Measurements from ENCODE around the gene ERVH48-1.
"Not testable (repeated sequence)": the region's sequence is repeated elsewhere in the genome, so short reads cannot be mapped to it uniquely, and the experiment has no call there.

The ERVH48-1 gene

DNA sequence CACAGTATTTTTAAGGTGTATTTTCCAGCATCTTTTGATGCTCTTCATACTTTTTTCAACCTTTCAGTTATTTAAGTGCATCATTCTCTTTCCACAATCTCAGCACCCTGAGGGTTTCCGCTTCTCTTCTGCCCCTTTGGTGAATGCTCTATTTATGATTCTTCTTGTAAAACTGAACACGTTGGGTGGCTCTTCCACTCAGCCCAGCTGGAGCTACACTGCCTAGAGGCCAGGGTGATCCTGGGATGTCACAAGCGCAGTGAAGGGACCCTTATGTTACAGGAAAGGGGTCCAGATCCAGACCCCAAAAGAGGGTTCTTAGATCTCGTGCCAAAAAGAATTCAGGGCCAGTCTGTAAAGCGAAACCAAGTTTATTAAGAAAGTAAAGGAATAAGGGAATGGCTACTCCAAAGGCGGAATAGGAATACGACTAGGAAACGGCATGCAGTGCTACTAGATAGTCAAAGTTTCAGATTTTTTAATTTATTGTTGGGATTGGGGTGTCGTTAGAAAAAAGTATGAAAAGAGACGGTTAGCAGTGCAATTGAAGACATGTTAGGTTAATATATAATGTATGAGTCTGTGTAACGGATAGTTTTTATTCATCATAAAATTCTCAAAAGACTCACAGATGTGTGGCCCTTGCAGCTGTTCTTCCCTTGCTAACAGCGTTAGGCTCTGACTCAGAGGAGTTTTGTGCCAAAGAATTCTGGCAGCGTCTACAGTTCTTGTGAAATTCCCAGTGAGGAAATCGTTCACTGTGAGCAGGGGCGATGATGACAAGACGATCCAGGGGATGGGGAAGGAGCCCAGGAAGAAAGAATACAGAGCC, 14.4 kb upstream of the ERVH48-1 start:
- DNase-seq (ENCODE audit: low spot score), result peak; percentile 87

DNA sequence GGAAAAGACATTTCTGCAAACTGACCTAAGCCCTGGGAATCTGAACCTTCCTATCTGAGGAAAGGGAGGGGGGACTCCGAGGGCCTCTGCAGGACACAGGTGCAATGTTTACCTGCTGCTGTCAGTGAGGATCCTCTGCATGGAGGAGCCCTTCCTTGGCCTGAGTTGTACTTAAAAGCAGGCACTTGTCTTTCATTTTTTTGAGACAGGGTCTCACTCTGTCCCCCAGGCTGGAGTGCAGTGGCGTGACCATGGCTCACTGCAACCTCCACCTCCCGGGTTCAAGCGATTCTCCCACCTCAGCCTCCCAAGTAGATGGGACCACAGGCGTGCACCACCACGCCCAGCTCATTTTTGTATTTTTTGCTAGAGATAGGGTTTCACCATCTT, 13.2 kb upstream of the ERVH48-1 start:
- not testable (repeated sequence) for DNase-seq (ENCODE audit: low spot score)

DNA sequence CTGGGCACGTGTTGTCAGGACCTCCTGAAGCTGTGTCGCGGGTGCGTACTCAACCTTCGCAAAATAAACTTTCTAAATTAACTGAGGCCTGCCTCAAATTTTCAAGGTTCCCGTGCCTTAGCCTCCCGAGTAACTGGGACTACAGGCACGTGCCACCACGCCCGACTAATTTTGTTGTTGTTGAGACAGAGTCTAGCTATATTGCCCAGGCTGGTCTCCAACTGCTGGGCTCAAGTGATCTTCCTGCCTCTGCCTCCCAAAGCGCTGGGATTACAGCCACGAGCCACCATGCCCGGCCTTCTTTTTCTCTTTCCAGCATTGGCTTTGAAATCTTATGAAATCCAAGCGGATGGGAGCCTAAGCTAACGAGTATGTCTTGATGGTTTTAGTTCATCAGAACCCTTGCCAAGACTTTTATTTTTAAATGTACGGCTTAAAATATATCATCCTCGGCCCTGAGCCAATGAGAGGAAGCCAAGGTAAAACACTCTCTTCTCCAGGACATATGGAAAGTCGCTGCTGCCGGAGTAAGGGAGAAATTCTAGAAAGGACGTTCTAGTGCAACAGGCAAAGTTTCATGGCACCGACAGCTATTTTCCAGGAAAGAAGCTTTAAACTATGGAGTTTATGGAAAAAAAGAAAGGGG, 12.7 kb upstream of the ERVH48-1 start:
- no peak for DNase-seq (ENCODE audit: low spot score)

DNA sequence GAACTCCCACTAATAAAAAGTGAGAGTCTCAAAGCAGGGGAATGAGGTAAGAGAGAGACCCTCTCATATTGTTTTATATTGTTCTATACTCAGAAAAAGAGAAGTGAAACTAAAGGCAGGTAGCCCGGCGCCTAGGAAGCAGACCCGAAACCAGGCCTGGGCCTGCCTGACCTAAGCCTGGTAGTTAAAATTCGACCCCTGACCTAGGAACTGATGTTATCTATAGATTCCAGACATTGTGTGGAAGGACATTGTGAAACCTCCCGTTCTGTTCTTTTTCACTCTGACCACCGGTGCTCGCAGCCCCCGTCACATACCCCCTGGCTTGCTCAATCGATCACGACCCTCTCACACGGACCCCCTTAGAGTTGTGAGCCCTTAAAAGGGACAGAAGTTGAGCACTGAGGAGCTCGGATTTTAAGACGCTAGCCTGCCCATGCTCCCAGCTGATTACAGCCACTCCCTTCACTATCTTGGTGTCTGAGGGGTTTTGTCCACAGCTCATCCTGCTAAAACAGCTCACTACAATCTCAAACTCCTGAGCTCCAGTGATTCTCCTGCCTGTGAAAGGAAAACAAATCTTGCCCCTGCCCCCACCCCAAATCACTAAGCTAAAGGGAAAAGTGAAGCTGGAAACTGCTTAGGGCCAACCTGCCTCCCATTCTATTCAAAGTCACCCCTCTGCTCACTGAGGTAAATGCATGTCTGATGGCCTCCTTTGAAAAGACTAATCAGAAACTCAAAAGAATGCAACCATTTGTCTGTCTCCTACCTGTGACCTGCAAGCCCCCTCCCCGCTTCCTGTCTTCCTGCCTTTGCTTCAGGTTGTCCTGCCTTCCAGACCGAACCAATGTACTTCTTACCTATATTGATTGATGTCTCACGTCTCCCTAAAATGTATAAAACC, 11.9 kb upstream of the ERVH48-1 start:
- DNase-seq (ENCODE audit: low spot score), result not testable (repeated sequence)

DNA sequence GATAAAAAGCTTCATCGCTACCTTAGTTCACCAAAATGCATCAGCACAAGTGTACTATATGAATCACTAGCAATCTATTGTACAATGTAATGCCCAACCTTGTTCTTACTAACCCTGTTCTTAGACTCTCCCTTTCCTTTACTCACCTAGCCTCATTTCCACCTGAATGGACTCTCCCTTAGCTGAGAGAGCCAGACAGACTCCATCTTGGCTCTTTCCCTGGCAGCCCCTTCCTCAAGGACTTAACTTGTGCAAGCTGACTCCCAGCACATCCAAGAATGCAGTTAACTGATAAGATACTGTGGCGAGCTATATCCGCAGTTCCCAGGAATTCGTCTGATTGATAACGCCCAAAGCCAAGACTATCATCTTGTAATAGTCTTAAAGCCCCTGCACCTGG, 10.9 kb upstream of the ERVH48-1 start:
- not testable (repeated sequence) for DNase-seq (ENCODE audit: low spot score)

DNA sequence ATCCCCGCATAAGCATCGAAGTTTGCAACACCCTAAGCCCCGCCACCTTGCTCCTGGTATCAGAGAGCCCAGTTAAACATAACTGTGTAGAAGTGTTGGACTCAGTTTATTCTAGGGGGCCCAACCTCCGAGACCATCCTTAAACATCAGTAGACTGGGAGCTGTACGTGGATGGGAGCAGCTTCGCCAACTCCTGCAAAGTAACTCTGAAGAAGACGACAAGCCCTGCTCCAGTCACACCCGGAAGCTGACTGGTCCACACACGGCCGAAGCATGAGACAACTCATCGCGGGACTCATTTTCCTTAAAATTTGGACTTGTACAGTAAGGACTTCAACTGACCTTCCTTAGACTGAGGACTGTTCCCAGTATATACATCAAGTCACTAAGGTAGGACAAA, 8.5 kb upstream of the ERVH48-1 start:
- DNase-seq (ENCODE audit: low spot score), result not testable (repeated sequence)

DNA sequence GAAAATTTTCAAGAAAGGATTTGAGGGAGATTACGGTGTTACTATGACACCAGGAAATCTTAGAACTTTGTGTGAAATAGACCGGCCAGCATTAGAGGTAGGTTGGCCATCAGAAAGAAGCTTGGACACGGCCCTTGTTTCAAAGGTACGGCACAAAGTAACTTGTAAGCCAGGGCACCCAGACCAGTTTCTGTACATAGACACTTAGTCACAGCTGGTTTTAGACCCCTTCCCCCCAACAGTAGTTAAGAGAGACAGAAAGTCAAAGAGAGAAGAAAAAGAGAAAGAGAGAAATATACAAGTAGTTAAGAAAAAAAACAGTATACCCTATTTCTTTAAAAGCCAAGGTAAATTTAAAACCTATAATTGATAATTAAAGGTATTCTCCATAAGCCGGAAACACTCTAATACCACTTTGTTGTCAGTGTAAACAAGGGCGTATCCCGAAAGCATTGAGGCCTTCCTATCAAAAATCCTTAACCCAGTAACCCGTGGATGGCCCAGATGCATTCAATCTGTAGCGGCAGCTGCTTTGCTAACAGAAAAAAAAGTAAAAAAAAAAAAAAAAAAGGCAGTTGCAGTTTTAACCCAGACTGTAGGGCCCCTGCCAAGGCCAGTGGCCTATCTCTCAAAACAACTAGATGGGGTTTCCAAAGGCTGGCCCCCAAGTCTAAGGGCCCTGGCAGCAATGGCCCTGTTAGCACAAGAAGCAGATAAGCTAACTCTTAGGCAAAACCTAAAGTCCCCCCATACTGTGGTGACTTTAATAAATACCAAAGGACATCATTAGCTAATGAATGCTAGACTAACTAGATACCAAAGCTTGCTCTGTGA, 7.9 kb upstream of the ERVH48-1 start:
- DNase-seq (ENCODE audit: low spot score), result not testable (repeated sequence)

DNA sequence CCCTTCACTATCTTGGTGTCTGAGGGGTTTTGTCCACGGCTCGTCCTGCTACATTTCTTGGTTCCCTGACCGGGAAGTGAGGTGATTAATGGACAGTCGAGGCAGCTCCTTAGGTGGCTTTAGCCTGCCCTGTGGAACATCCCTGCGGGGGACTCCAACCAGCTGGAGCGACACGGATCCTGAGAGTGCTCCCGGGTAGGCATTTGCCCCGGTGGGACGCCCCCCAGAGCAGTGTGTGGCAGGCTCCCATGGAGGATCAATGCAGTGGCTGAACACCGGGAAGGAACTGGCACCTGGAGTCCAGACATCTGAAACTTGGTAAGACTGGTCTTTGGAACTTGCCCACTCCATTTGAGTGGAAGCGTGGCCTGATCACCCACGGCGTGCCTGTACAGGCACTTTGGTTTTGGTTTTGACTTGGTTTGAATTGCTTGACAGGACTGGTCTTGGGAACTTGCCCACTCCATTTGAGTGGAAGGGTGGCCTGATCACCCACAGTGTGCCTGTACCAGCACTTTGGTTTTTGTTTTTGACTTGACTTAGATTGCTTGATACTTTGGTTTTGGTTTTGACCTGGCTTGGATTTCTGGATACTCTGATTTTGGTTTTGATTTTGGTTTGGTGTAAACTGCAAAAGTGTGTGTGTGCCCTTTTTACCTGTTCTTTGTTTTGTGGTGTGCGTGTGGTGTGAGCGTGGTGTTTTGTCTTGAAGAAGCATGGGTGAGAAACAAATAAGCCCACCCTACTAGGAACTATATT, 7.1 kb upstream of the ERVH48-1 start:
- DNase-seq (ENCODE audit: low spot score), result not testable (repeated sequence)

DNA sequence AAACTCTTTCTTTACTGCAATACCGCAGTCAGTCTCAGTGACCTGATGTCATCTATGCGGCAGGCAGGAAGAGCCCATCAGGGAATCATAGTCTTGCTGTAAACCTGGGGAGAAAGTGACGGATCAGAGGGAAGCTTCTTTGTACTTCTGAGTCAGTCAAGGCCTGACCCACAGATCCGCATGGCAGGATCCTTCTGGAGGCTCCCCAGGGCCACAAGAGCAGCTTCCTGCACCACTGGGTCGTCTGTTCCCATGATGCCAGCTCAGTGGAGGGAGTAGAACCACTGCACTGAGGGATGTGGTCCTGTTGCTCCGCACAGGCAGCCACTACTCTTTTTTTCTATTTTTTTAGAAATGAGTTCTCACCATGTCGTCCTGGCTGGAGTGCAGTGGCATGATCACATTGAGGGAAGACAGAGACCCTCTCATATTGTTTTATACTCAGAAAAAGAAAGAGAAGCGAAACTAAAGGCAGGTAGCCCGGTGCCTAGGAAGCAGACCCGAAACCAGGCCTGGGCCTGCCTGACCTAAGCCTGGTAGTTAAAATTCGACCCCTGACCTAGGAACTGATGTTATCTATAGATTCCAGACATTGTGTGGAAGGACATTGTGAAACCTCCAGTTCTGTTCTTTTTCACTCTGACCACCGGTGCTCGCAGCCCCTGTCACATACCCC, 6.3 kb upstream of the ERVH48-1 start:
- no peak for DNase-seq (ENCODE audit: low spot score)

DNA sequence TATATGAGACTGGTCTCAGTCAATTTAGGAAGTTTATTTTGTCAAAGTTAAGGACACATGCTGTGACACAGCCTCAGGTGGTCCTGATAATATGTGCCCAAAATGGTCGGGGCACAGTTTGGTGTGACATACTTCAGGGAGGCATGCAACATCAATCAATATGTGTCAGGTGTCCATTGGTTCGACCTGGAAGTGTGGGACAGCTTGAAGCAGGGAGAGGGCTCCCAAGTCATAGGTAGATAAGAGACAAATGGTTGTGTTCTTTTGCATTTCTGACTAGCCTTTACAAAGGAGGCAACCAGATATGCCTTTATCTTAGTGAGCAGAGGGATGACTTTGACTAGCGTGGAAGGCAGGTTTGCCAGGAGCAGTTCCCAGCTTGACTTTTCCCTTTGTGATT, 4.5 kb upstream of the ERVH48-1 start:
- DNase-seq (ENCODE audit: low spot score), result no peak

DNA sequence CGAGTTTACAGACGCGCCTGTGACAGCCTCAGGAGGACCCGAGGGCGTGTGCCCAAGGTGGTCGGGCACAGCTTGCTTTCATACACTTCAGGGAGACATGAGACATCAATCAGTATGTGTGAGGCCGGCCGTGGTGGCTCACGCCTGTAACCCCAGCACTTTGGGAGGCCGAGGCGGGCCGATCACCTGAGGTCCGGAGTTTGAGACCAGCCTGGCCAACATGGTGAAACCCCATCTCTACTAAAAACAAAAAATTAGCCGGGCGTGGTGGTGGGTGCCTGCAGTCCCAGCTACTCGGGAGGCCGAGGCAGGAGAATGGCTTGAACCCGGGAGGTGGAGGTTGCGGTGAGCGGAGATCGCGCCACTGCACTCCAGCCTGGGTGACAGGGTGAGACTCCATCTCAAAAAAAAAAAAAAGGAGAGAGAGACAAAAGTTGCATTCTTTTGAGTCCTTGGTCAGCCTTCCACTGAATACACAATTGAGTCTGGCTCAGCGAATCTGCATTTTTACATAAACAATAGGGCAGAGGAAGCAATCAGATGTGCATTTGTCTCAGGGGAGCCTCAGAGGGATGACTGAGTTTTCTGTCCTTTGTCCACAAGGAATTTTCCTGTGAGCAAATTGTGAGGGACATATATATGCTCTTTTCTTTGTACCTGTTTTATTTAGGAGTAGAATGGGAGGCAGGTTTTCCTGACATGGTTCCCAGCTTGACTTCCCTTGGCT, 2.2 kb upstream of the ERVH48-1 start:
- DNase-seq (ENCODE audit: low spot score), result not testable (repeated sequence)

DNA sequence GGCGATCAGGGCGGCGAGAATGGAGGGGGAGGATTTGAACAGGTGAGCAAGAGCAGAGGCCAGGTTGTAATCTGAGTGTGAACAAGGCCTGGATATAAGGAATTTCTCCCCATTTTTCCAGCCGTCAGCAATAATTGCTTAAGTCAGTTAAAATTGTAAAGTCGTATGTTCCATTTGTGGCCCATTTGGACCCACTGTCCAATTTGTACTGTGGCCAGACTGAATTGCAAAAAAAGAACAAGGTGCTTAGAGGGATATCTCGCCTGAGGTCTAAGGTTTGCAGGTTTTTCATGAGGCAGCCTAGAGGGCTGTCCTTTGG, 1.0 kb downstream of the ERVH48-1 start:
- DNase-seq (ENCODE audit: low spot score), result no peak

DNA sequence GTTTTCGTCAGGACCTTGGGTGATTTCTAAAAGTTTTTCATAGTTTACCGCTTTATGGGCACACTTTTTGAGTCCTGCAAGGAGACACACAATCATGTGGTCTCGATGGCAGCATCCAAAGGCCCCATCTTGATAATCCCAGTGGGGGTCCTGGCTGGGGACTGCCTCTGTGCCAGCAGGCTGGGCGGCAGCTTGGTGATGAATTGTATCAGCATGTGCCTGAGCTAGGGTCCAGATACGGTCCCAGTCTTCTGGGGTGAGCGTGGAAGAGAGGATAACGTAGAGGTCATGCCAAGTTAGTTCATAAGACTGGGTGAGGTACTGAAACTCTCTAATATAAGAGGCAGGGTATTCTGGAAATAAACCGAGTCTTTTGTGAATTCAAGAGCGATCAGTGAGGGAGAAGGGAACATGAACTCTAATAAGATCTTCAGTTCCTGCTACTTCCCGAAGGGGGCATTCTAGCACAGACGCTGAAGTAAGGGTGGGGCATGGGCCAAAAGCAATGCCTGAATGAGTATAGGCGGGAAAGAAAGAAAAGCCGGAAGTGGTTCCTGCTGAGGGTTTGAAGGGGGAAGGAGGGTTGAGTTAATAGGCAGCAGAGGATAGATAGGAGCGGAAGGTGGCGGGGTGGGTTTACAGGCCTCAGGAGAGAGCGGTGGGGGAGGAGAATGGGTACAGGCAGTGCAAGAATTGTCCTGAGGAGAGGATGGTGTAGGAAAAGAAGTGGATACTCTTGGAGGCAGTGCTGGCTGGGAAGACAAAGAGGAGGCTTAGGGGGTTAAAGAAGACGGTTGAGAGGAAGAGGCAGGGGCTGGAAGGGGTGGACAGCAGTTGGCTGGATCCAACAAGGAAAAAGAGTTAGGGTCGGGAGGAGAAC, 1.6 kb downstream of the ERVH48-1 start:
- peak; percentile 78 for DNase-seq (ENCODE audit: low spot score)

DNA sequence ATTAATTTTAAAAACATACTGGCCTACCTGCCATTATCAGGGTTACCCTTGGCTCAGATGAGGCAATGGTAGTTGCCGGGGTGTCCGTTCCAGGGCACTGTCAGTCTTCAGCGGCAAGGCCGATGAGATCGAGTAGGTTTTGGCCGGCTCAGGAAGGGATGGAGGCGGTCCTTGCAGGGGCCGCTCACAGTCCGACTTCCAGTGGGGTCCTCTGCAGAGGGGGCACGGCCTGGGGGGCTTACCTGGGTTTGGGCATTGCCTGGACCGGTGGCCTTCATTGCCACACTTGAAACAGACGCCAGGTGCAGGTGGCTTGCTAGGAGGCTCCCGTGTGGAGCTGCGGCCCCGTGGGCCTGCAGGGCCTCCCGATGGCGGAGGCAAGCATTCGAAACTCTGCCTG, 2.5 kb downstream of the ERVH48-1 start:
- DNase-seq (ENCODE audit: low spot score), result no peak

DNA sequence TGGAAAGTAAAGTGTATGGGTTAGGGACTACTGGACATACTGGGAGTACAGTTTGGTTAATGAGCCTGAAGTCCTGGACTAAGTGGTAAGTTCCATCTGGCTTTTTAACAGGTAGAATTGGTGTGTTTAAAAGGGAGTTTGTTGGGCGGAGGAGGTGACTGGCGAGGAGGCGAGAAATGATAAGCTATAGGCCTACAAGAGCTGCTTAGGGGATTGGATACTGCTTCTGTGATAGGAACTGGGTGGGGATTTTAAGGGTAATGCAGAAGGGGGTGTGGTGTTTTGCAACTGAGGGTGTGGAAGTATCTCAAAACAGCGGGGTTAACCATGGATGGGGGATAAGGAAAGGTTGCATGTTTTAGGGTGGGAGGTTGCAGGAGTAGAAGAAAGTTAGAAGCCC, 3.5 kb downstream of the ERVH48-1 start:
- no peak for DNase-seq (ENCODE audit: low spot score)

DNA sequence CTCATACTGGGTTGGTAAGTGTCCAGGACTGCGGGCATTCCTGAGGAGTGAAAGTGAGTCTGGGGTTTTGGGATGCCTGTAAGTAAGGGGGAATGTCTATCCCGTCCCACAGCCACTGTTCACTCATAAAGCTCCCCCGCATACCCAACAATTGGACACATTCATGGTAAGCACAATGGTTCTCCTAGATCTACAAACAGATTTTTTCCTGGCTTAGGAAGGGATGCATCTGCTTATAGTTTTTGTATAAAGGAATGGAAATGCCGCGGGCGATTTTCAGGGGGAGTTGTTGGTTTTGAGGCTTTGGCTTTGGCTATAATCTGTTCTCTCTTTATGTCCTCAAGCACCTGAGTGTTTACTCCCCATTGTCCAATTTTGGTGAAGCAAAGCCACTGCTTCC, 7.1 kb downstream of the ERVH48-1 start:
- no peak for DNase-seq (ENCODE audit: low spot score)

DNA sequence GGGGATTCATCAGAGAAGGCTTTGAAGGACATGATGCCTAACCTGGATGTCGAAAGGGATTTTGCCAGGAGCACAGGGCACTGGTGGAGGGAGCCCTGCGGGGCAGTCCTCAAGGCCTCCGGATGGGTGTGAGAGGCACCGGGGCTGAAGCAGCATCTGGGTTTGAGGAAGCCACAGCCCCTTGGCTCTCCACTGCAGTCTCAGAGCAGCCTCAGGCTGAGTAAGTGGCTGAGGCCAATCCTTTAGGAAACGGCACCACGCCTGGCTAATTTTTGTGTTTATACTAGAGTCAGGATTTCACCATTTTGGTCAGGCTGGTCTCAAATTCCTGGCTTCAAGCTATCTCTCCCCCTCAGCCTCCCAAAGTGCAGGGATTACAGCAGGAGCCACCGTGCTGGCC, 12.0 kb downstream of the ERVH48-1 start:
- no peak for DNase-seq (ENCODE audit: low spot score)

DNA sequence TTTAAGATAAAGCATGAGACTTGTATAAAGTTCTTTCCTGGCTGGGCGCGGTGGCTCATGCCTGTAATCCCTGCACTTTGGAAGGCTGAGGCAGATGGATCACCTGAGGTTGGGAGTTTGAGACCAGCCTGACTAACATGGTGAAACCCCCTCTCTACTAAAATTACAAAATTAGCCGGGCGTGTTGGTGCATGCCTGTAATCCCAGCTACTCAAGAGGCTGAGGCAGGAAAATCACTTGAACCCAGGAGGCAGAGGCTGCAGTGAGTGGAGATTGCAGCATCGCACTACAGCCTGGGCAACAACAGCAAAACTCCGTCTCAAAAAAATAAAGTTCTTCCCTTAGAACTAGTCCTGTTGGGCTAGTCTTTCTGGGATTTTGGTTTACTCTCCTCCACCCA, 13.5 kb downstream of the ERVH48-1 start:
- not testable (repeated sequence) for DNase-seq (ENCODE audit: low spot score)

DNA sequence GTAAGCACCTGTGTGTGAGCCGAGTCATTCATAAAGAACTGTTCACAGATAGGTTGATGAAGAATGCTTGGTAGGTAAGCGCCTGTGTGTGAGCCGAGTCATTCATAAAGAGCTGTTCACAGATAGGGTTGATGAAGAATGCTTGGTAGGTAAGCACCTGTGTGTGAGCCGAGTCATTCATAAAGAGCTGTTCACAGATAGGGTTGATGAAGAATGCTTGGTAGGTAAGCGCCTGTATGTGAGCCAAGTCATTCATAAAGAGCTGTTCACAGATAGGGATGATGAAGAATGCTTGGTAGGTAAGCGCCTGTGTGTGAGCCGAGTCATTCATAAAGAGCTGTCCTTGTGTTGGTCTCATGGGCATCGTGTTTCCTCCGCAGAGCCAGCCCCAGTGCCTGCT, 16.9 kb downstream of the ERVH48-1 start:
- not testable (repeated sequence) for DNase-seq (ENCODE audit: low spot score)
